C4-2B (cell line): ENCODE results near the gene RAB31.
A peak's percentile ranks its signal among the peaks of the same experiment; 100 is the strongest.

ENCODE experiments used
- H3K27ac ChIP-seq: fragments of 450-650 bp; 2 replicates; pipeline ENCODE4 v1.5.1; 2017
- CTCF ChIP-seq: fragments of 450-650 bp; conservative IDR thresholded peaks from 2 replicates; pipeline ENCODE4 v1.5.1; 2017; ENCODE audit warnings: mild to moderate bottlenecking
- ZFX ChIP-seq: fragments of 450-650 bp; IDR thresholded peaks from 2 replicates; pipeline ENCODE4 v1.6.1; 2017

RAB31 gene

GRCh38 chr18:9796935-9797549, 88.9 kb downstream of the RAB31 start:
- no peak for TF ChIP-seq CTCF
- TF ChIP-seq ZFX, result no peak
- no peak overlapping the region for H3K27ac ChIP-seq

GRCh38 chr18:9802175-9803062, 94.3 kb downstream of the RAB31 start:
- H3K27ac ChIP-seq, result no peak overlapping the region
- TF ChIP-seq CTCF (no peak), ZFX (no peak)

GRCh38 chr18:9803063-9803697, 95.1 kb downstream of the RAB31 start:
- peak overlapping the region; percentile 45 for H3K27ac ChIP-seq

GRCh38 chr18:9803698-9804516, 95.8 kb downstream of the RAB31 start:
- peak overlapping the region; percentile 45 for H3K27ac ChIP-seq
- TF ChIP-seq ZFX, result no peak
- no peak for TF ChIP-seq CTCF

More at GRCh38 chr18:9803063-9803697, 95.1 kb downstream of the RAB31 start:
- no peak for TF ChIP-seq CTCF
- no peak for TF ChIP-seq ZFX

GRCh38 chr18:9804517-9805104, 96.5 kb downstream of the RAB31 start:
- TF ChIP-seq ZFX, result no peak
- peak overlapping the region; percentile 45 for H3K27ac ChIP-seq

GRCh38 chr18:9806905-9807304, 98.8 kb downstream of the RAB31 start:
- no peak overlapping the region for H3K27ac ChIP-seq
- TF ChIP-seq CTCF, result no peak
- TF ChIP-seq ZFX, result no peak
